ENCODE results near the gene FGF5.
A peak's percentile ranks its signal among the peaks of the same experiment; 100 is the strongest.
"Not testable (repeated sequence)": the region's sequence is repeated elsewhere in the genome, so short reads cannot be mapped to it uniquely, and the experiment has no call there.

The FGF5 gene, protein sequence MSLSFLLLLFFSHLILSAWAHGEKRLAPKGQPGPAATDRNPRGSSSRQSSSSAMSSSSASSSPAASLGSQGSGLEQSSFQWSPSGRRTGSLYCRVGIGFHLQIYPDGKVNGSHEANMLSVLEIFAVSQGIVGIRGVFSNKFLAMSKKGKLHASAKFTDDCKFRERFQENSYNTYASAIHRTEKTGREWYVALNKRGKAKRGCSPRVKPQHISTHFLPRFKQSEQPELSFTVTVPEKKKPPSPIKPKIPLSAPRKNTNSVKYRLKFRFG

DNA sequence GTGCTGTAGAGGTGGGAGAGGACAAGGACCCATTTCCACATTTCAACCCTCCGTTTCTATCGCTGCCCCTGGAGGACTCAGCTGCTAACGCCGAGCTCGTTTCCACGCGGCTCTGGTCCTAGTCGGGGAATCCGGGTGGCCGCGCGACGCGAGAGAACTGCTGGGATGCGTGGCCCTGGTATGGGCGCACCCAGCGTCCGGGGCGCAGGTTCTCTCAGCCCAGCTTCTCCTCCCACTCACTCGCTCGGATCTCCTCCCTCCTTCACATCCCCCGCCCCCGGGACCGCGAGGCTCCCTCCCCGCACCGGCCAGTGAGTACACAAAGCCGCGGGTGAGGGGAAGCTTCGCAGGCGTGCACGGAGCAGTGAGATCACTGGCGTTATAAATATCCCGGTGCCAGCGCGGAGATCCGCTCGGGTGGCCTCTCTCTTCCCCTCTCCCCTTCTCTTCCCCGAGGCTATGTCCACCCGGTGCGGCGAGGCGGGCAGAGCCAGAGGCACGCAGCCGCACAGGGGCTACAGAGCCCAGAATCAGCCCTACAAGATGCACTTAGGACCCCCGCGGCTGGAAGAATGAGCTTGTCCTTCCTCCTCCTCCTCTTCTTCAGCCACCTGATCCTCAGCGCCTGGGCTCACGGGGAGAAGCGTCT, at the start of gene FGF5:
TSS of gene FGF5 (plus strand) at position 412 of the 649 bp plus-strand sequence. CDS start at position 573, 161 bp downstream.
- peak; percentile 84 to 87 for DNase-seq

DNA sequence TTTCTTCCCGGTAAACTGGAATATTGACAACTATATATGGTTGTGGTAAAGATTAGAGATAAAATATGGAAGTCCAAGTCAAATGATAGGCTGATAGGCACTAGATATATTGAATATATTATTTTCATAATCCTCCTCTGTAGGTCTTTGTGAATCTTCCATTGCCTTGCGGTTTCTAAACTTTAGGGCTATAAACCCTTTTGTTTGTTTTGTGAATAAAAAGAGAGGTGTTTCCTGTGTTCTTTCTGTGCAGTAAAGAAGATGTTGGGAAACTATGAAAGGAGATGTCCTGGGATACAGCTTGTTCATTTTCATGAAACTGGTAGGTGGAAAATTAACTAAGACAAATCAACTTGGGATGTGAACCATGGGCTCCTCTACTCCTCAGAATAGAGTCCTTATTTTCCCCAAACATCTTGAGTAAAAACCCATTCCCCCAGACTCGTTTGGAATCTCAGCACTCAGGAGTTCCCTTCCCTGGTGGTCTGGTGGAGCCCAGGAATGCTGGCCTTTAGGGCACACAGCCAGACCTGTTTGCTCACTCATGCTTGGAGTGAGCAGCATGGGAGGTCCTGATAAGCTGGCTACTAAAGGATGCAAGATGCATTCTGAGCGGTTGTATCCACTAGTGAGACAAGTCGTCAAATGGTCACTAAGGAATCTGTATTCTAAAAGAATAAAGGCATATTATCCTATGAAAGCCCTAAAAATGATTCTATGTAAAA, 47.0 kb upstream of the FGF5 start:
- DNase-seq: no peak

DNA sequence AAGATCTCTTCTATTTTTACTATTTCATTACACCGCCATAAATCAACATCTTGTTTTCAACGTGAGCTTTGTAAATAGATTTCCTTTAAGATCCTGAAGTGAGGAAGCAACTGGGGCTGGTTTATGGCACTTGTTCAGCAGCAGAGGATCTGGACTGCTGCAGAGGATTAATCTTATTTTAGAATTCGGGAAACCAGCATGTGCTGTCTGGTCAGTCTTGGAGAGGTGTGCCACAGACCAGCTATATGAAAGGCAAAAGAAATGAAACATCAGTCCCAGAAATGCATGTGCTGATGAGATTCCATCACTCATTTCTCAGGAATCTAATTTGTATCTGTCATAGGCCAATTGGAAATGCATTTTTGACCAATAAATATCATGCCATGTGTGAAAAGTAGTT, 45.8 kb upstream of the FGF5 start:
- DNase-seq: no peak

DNA sequence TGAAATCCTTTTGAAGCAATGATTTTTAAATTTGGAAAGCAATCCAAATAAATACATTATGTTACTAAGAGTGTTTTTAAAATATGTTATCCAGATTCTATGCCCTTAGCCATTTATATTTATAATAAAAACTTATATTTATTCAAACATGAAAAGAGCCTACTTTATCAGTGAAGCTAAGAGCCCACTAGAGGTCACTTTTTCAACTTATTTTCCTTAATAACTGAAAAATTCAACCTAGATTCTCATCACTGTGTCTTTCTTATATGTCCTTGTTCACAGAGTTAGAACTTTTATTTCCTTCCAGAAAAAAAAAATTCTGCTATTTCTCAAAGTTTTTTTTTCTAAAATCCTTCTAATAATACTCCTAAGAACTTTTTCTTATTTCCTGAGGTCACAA, 45.3 kb upstream of the FGF5 start:
- DNase-seq: peak in 1 of 2 experiments; percentile 28

DNA sequence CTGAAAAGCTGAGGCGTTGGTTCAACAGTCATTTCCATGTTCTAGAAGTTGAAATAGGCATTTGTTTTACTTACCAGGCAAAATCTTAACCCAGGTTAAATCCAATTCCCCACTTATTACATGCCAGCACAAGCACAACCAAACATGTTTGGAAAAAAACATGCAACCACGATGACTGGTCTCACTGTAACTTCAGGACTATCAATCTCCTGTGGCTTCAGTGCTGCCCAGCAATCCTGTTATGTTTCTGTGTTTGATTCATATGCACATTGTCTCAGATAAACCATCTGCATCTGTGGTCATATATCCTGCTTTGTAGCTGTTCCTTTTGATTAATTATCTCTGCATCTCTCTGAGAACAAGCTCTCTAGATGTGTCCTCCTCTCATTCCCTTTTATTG, 40.9 kb upstream of the FGF5 start:
- no peak for DNase-seq

DNA sequence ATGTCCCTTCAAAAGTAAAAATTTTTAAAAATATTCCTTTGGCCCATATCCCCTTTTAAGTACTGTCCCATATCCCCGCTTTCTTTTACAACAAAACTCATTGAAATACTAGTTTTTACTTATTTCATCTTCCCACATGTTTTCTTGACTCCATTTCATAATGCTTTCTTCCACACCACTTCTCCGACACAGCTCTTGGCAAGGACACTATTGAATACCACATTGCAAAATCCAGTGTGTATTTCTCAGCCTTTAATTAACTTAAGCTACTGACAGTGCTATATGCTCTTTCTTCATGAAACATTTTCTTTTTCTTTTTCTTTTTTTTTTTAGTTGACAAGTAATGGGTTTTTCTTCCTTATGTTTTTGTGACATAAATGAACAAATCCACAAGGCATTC, 40.4 kb upstream of the FGF5 start:
- DNase-seq: no peak

DNA sequence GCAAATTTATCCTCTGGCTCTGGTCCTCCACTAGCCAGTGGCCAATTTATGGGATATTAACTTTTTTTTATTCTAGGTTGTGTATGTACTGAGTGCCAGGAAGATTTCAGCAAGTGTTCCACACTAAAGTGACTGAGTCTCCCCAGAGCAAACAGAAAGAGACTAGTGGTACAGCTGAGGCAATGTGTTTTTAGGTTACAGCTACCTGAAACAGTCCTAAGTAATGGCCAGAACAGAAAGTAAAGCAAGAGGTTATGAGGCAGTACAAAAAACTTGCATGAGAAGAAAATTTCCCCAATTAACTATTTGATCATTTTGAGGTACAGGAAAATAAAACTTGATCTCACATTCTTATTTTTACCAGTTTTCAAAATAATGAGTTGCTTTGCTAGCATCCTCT, 38.0 kb upstream of the FGF5 start:
- no peak for DNase-seq

DNA sequence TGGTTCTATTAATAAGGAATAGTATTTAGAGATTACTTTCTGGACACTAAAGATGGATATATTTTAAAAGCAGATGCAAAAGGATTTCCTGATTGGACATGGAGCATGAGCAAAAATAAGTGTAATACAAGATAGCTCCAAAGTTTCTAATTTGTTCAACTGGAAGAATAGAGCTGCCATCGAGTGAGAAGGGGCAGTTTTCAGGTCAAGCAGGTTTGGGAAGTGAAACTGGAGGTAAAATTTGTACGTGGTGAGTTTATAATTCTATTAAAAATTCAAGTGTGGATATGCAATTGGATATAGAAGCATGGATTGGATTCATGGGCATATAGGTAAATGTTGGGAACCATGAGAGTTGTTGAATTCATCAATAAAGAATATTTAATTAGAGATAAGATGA, 37.3 kb upstream of the FGF5 start:
- no peak for DNase-seq

DNA sequence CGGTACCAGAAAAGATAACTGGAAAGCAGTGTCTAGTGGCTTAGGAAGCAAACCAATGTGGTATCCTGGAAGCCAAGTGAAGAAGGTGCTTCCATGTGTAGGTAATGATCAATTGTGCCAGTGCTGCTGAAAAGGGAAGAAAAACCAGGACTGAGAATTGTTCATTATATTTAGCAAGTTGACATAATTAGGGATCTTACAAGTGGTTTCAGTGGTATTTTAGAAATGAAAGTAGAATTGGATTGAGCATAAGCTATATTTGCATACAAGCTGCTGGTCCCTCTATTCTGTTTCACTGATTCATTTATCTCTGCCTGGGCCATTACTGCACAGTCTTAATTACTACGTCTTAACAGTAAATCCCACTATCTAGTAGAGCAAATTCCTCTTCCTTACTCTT, 36.9 kb upstream of the FGF5 start:
- no peak for DNase-seq

DNA sequence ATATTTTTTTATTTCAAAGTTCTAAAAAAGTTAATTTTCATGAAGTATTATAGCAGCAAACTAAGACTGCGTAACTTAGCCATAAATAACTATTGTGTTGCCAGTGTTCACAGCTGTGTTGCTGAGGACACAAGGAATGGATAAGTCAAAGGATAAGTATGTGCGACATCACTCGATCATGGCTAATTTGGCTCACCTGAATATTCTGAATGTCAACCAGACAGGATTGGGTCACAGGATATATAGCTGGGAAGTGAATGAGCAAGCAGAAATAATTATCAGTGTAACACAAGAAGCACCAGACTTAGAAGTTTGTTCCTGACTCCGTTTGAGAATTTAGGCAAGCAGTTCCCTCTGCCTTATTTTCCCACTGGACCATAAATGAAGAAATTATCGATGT, 35.3 kb upstream of the FGF5 start:
- DNase-seq: no peak

DNA sequence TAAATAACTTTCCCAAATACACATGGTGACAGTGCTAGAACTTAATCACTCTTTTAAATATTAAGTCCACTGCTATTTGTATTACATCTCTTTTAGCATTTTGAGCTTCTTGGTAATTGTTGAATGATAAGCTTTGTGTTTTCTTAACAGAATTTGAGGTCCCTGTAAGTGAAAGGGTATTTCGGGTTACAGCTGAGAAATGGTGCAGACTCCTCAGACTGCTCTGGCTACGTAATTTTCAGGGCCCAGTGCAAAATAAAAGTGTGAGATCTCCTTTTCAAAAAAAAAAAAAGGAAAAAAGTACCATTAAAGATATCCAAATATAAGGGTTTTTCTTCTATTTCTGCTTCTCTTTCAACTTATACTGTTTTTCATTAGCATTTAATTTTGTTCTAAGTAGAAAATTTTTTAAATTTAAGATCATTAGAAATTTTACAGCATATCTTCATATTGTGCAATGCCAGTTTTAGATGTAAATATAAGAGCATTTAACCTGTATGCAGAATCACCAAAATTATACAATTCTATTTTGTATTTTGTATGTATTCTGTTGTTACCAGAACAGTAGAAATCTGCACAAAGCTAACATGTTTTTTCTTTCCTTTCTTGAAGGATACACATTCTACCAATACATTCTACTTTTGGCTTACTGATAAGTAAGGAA, 33.6 kb upstream of the FGF5 start:
- no peak for DNase-seq

DNA sequence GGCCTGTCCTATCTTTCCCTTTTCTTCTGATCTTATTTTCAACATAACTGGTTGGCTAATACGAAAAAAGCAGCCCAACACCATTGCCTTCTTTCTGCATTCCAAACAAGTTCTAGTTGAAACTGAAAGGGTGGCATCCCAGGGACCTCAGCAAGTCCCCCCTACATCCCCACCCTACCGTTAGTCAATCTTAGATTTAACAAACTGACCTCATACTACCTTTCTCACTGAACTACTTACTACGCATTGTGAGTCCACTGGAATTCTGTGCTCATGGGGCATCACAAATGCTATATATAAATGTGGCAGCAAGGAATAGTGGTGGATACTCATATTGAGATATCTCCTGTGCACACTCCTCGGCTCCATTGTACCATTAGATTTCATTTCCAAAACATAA, 33.1 kb upstream of the FGF5 start:
- DNase-seq: no peak

DNA sequence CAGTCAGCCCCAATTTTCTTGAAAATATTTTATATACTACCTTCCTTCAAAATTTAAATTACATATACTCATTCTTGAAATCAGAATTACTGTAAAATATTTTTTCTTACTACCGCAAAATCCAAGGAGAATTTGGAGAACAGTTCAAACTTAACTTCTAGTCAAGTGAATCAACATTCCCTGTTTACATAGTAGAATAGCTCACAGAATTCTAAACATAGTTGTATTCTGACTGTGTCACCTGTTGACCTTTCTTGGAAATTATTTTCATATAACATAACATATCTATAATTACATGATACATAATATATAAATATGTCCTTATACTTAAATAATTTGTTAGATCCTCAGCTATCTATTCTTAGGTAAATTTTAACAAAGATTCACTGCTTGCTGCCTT, 31.0 kb upstream of the FGF5 start:
- no peak for DNase-seq

DNA sequence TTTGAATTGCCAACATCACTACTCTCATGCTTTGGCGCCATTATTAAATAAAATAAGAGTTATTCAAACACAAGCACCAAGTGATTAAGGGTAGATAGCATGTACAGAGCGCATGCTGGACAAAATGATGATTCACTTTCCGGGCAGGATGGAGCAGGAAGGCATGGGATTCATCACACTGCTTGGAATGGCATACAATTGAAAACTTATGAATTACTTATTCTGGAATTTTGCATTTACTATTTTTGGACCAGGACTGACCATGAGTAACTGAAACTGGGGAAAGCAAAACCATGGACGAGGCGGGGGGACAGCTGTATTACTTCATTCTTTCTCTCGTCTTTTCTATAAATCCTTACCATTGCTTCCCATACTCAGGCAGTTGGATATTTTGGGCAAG, 28.5 kb upstream of the FGF5 start:
- DNase-seq: no peak

DNA sequence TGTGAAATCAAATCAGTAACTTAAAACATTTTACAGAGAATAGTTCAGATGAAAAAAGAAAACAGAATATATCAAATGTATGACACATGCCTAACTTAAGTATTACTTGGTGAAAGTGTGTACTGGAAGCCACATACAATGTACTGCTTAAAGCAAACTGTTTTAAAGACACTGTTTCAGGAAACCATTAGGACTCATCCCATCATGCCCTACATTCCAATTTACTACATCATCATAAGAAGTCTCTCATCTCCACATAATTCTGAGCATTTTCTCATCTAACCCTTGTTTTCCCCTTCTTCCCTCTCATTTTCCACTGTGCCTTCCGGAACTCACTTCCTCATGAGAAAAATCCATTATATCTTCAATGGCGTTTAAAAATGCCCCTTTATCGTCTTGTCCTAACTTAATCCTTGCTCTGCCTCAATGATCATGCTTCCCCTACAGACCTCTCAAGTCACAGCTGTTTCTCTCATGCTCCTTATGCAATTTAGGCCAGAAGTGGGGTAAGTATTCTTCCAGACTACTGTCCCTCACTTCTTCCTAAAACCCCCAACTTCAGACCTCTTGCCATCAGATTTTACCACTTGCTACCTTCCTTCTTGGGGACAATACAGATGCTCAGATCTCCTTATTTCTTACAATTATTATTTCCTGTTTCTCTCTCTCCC, 26.8 kb upstream of the FGF5 start:
- no peak for DNase-seq

DNA sequence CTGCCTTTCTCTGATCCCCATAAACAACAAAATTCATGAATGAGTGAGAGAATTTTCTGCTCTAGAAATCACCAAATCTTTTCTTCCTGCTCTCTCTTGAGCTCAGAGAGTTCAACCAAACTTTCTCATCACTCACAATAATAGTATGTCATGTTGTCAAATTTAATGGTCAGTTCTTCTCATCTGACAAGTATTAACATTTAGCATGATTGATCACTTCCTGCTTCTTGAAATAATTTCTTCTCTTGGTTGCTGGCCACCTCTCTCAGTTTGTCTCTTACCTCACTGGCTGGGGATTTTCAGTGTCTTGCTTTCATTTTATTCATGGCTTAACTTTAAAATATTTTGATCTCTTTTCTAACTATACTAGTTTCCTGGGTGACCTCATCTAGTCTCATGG, 25.5 kb upstream of the FGF5 start:
- no peak for DNase-seq

DNA sequence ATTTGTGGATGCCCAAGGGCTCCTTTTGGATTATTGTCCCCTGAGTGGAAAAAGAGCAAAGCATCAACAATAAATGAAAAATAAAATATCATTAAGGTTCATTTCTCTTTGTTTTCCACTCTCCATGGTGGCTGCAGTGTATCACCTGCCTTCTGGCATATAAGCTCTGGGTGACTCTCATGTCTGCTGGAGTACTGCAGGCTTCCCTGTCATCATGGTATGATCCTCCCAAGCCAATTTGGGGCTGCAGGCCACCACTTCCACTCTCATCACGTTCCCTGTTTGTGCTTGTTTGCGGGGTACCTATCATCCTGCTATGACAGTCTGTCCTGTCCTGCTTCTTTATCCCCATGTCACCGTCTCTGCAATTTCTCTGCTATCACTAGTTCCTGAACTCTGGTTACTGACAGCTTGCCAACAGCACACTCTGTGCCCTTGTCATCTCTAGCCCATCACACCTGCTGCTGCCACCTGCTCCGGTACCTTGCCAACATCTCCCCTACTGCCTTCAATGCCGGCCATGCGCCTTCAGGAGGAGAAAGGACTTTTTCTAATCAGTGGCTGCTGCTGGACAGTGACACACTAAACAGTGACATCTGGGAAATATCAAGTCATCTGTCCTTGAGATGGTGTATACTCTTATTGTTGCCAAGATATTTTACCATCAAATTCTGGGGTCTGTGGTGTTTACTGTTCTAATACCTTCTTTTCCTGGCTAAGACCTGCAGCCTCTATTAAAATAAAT, 23.0 kb upstream of the FGF5 start:
- peak; percentile 35 to 71 for DNase-seq

DNA sequence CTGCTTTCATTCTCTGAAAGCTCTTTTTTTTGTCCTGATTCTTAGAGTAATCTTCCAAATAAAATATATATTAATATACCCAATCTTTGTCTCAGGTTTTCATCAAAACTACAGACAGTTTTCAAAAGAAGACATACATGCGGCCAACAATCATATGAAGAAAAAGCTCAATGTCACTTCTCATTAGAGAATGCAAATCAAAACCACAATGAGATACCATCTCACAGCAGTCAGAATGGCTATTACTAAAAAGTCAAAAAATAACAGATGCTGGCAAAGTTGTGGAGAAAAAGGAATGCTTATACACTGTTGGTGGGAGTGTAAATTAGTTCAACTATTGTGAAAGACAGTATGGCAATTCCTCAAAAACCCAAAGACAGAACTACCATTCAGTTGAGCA, 19.0 kb upstream of the FGF5 start:
- not testable (repeated sequence) for DNase-seq

DNA sequence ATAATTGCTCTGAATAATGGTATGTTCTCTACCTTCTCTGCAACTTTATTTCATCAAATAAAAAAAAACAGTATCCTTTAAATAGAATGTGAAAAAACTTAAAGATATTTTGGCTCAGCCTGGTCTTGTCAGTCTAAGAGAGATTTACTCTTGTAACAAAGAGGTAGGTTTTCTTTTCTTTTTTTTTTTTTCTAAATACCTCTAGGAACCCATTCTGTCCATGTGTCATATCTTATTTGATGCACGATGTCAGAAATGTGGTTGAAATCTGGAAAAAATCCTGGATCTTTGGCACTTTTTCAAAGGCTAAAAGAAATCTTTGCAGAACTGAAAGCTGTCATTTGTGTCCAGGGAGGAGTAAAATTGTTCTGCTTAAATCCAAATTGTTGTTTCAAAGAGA, 17.3 kb upstream of the FGF5 start:
- no peak for DNase-seq

DNA sequence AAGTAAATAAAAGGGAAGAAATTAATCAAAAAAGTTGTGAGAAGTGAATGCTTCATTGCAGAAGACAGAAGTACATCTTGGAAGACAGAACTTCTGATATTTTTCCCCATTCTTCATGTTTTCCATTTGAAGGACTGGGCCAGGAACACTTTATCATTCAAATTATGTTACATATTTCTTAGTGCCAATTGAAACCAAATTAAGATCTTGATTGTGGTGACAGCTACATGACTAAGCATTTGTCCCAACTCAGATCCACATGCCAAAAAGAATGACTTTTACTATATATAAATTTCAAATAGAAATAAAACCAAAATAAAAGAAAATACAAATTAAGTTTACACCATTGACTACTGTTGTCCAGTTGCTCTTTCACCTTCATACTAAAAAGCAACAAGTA, 14.0 kb upstream of the FGF5 start:
- no peak for DNase-seq

DNA sequence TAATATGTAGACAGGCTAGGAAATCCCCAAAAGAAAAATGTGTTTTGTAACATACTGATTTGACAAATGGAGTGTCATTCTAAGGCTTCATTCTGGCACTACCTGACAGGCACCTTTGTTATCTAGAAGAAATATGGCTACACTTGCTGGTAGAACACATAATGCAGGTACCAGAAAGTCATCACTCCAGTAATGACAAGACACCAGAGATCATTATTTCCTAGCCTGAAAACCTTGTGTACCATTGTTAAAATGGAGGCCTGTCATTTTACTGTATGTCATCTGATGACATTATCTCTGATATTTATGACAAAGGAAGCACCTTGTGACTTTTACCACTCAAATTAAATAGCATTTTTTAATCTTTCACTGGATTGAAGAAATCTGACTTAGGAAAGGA, 13.5 kb upstream of the FGF5 start:
- no peak for DNase-seq

DNA sequence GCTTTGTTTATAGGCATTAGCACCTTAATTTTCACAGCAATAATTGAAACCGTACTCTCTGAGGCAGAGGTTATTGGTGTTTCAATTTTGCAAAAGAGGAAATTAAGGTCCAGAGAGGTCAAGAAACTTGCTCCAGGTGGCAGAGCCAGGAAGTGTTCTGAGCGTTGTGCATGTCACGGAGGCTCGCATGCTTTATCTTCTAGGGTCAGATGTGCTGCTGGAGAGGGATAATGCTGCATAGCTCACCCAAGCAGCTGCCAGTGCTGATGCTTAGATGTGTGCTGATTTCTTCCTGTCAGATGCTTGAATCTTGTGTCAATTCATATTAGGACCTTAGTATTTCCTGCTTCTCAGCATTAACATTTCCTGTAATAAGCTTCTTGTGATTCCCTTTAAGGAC, 13.0 kb upstream of the FGF5 start:
- no peak for DNase-seq

DNA sequence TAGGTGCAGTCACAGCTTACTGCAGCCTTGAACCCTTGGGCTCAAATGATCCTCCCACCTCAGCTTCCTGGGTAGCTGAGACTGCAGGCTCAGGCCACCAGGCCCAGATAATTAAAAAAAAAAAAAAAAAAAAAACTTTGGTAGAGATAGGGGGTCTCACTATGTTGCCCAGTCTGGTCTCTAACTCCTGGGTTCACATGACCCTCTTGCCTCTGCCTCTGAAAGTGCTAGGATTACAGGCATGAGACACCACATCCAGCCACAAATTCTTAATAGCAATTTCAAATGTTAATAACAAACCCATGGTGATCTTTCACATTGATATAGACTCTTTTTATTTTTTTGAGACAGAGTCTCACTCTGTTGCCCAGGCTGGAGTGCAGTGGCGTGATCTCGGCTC, 12.3 kb upstream of the FGF5 start:
- no peak for DNase-seq
